Naive thymus-derived CD4-positive, alpha-beta T cell (primary cell): Measurements from ENCODE around the gene METTL16. TPM values are rescaled to one million over a fixed set of nuclear protein-coding genes. Genes with fewer than 3 reads are reported as not detected.
"Not testable (repeated sequence)": the region's sequence is repeated elsewhere in the genome, so short reads cannot be mapped to it uniquely, and the experiment has no call there.

Experiments
- ATAC-seq: fragments of 150-1000 bp; cut with Tn5 transposase; 2 replicates; pipeline ENCODE4 v1.10.0; 2021; ENCODE audit warnings: mild to moderate bottlenecking, moderate library complexity
- CTCF ChIA-PET: fragments of 350-600 bp; sonication (Branson Sonifier 250); formaldehyde crosslinking; loops from one replicate; lab custom pipeline; 2021; ENCODE audit warnings: antibody characterized with exemption; lab: Charles Lee
- POLR2A ChIA-PET: fragments of 350-600 bp; sonication (Branson Sonifier 250); formaldehyde crosslinking; loops from one replicate; lab custom pipeline; 2021; ENCODE audit warnings: antibody characterized with exemption, inconsistent platforms; lab: Charles Lee
- DNase-seq, 9 donors: peaks; one replicate each; pipeline versions ENCODE4 v3.0.0 to v3.0.0-alpha.2; 2020 to 2022; ENCODE audit warnings: mixed read lengths in 1 of 9
- H3K27ac ChIP-seq: one replicate; pipeline ENCODE4 v1.7.0; 2013; ENCODE audit warnings: mild to moderate bottlenecking, low read depth, low read length, moderate library complexity
- H3K27me3 ChIP-seq, 2 donors: one replicate each; pipeline ENCODE4 v1.7.0; 2013; ENCODE audit warnings: low read length in 2 of 2, mild to moderate bottlenecking in 2 of 2, moderate library complexity in 2 of 2; ENCODE audit not compliant: control insufficient read depth in 2 of 2, insufficient read depth in 2 of 2
- H3K36me3 ChIP-seq, 3 experiments: 1 replicate in 2 of 3; 2 replicates in 1 of 3; pipeline ENCODE4 v1.7.0; 2013; ENCODE audit warnings: low read length in 3 of 3, mild to moderate bottlenecking in 3 of 3, moderate library complexity in 1 of 3; ENCODE audit not compliant: insufficient read depth in 3 of 3, control insufficient read depth in 2 of 3
- H3K4me1 ChIP-seq, 2 donors: one replicate each; pipeline ENCODE4 v1.7.0; 2013; ENCODE audit warnings: low read length in 2 of 2, mild to moderate bottlenecking in 2 of 2, moderate library complexity in 1 of 2; ENCODE audit not compliant: control insufficient read depth in 2 of 2, insufficient read depth in 2 of 2
- H3K4me3 ChIP-seq: 2 replicates; pipeline ENCODE4 v1.7.0; 2013; ENCODE audit warnings: mild to moderate bottlenecking, low read length
- H3K9me3 ChIP-seq, 3 experiments: 1 replicate in 2 of 3; 2 replicates in 1 of 3; pipeline ENCODE4 v1.7.0; 2013; ENCODE audit warnings: low read length in 3 of 3; ENCODE audit not compliant: control insufficient read depth in 2 of 3
- H3K27ac Mint-ChIP-seq, 9 donors: one replicate each; pipeline ENCODE4 v1.8.0; 2020 to 2022; ENCODE audit warnings: mixed read lengths in 9 of 9, mild to moderate bottlenecking in 8 of 9, moderate library complexity in 5 of 9, inconsistent platforms in 2 of 9
- H3K27me3 Mint-ChIP-seq, 5 donors: one replicate each; pipeline ENCODE4 v1.8.0; 2021 to 2022; ENCODE audit warnings: mixed read lengths in 5 of 5, mild to moderate bottlenecking in 1 of 5
- H3K36me3 Mint-ChIP-seq, 5 donors: one replicate each; pipeline ENCODE4 v1.8.0; 2020 to 2022; ENCODE audit warnings: mixed read lengths in 5 of 5, mild to moderate bottlenecking in 3 of 5, inconsistent platforms in 1 of 5
- H3K4me1 Mint-ChIP-seq, 7 donors: one replicate each; pipeline ENCODE4 v1.8.0; 2020 to 2022; ENCODE audit warnings: mixed read lengths in 7 of 7, mild to moderate bottlenecking in 3 of 7, inconsistent platforms in 1 of 7
- H3K4me3 Mint-ChIP-seq, 10 donors: one replicate each; pipeline ENCODE4 v1.8.0; 2020 to 2022; ENCODE audit warnings: mild to moderate bottlenecking in 10 of 10, mixed read lengths in 10 of 10, moderate library complexity in 6 of 10, inconsistent platforms in 2 of 10
- H3K9me3 Mint-ChIP-seq, 11 donors: one replicate each; pipeline ENCODE4 v1.8.0; 2020 to 2022; ENCODE audit warnings: mixed read lengths in 11 of 11, mild to moderate bottlenecking in 4 of 11, inconsistent platforms in 1 of 11, moderate library complexity in 1 of 11
- intact Hi-C, 2 donors: fragments of 100-400 bp; cut with micrococcal nuclease; formaldehyde crosslinking; loops; one replicate each; pipeline ENCODE4 v1.15.1; 2023
- polyA plus RNA-seq, 2 donors: library from polyadenylated mRNA; unstranded; fragments of 300-500 nt; fragmentation: Illumina TruSeq; gene quantifications; one replicate each; pipeline ENCODE4 v1.2.3, GENCODE V29; 2021
- total RNA-seq, 6 experiments: library from RNA in 5 of 6; stranded (reverse) in 5 of 6; gene quantifications; 1 replicate in 5 of 6; 2 replicates in 1 of 6; pipeline ENCODE4 v1.2.3 and lab custom pipeline; 2021 to 2026

METTL16 gene
- total and polyA plus RNA-seq, 7 experiments from 2014 or later, result 21.0 to 67.7 (median 37.0) TPM

DNA sequence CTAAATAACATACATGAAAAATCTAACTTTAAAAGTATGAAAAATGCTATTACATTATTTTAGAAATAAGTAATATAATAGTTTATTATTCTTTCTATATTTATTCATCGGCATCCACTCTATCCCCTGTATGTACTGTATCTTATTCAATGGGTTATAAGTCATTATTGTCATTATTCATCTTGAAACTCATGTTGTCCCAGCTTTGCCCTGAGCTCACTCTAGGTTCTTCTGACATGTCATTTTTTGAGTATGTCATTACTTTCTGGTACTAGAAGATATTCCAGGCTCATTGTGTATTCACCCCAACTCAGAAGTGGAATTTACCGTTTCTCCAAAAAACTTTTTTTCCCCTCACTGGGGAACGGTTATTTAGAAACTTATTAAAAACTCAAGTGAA, 57.8 kb downstream of the METTL16 start:
- Mint-ChIP-seq H3K27ac (no peak overlapping the region), H3K27me3 (no peaks in the 10 kb centered on the region), H3K9me3 (no peaks in the 10 kb centered on the region), H3K4me3 (no peak overlapping the region), H3K36me3 (peaks cover 0 to 28% (median 5%) of the 10 kb centered on the region in 5 donors), H3K4me1 (peaks cover 0 to 9% (median 4%) of the 10 kb centered on the region in 7 donors)
- Histone ChIP-seq H3K4me3 (no peak overlapping the region), H3K27me3 (no peaks in the 10 kb centered on the region), H3K9me3 (no peaks in the 10 kb centered on the region), H3K4me1 (no peaks in the 10 kb centered on the region), H3K27ac (no peak overlapping the region), H3K36me3 (peaks cover 0 to 27% (median 5%) of the 10 kb centered on the region in 3 experiments)
- no peak for DNase-seq
- POLR2A ChIA-PET, result no interaction called here
- CTCF ChIA-PET, result interaction anchor here (0.6 kb wide), 1 partner anchor 11 kb away, joined by 5 read pairs; no protein-coding TSS in a partner anchor
- no peak for ATAC-seq
- intact Hi-C loops, result no loop called here

DNA sequence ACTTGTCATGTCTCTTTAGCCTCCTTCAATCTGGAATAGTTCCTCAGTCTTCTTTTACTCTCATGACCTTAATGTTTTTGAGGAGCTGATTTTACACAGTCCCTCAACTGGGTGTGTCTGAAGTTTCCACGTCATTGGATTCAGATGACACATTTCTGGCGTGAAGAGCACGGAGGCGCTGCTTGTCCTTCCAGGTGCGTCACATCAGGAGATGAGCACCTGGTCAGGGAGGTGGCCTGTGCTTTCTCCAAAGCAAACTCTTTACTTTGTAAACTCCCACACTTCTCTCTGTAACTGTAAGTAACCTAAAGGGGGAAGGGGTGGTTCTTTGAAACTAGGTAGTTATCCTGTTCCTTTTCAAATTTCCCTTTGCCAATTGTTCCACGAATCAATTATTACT, 58.4 kb downstream of the METTL16 start:
- Mint-ChIP-seq H3K36me3 (peaks cover 0 to 28% (median 5%) of the 10 kb centered on the region in 5 donors), H3K27me3 (no peaks in the 10 kb centered on the region), H3K4me3 (no peak overlapping the region), H3K9me3 (no peaks in the 10 kb centered on the region), H3K27ac (peak overlapping the region in 3 of 9 donors; percentile 38 to 71 (median 60)), H3K4me1 (peaks cover 0 to 9% (median 4%) of the 10 kb centered on the region in 7 donors)
- Histone ChIP-seq H3K4me3 (no peak overlapping the region), H3K27me3 (no peaks in the 10 kb centered on the region), H3K4me1 (no peaks in the 10 kb centered on the region), H3K9me3 (no peaks in the 10 kb centered on the region), H3K27ac (no peak overlapping the region), H3K36me3 (peaks cover 0 to 22% (median 5%) of the 10 kb centered on the region in 3 experiments)
- DNase-seq (no peak), ATAC-seq (no peak)
- POLR2A ChIA-PET, result no interaction called here
- CTCF ChIA-PET, result interaction anchor here (0.6 kb wide), 1 partner anchor 10 kb away, joined by 5 read pairs; no protein-coding TSS in a partner anchor
- intact Hi-C loops, result no loop called here

DNA sequence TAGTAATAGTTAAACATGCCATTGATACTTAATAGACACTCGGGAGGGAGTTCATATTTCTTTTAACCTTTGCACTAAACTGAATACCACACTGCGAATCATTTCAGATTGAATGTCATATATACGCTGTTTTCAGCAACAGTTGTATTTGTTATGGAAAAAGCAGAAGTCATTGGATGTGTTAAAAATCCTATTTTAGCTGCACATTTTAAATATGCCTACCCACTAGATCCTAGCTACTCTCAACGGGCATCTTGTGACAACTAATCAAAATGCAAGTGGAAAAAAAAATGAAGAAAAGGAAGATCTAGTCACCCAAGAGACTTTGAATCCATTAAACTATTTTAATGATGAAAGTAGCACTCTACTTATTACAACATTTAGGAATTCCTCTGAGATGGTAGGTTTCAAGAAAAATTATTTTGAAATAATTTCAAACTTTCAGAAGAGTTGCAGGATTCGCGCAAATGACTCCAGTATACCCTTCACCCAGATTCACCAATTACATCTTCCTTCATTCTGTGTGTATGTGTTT, 59.4 kb downstream of the METTL16 start:
- CTCF ChIA-PET, result no interaction called here
- Mint-ChIP-seq H3K36me3 (peaks cover 0 to 28% (median 5%) of the 10 kb centered on the region in 5 donors), H3K4me3 (no peak overlapping the region), H3K9me3 (no peaks in the 10 kb centered on the region), H3K27ac (peak overlapping the region in 2 of 9 donors; percentile 10 to 12), H3K4me1 (peaks cover 0 to 9% (median 4%) of the 10 kb centered on the region in 7 donors), H3K27me3 (no peaks in the 10 kb centered on the region)
- intact Hi-C loops, result no loop called here
- no peak for ATAC-seq
- H3K27me3 ChIP-seq, result no peaks in the 10 kb centered on the region
- no peak for DNase-seq
- H3K9me3 ChIP-seq, result no peaks in the 10 kb centered on the region
- POLR2A ChIA-PET, result interaction anchor here (0.6 kb wide), 1 partner anchor 12 kb away, joined by 3 read pairs; no protein-coding TSS in a partner anchor
- peaks cover 0 to 18% (median 5%) of the 10 kb centered on the region in 3 experiments for H3K36me3 ChIP-seq
- H3K27ac ChIP-seq, result no peak overlapping the region
- H3K4me3 ChIP-seq, result no peak overlapping the region
- no peaks in the 10 kb centered on the region for H3K4me1 ChIP-seq

DNA sequence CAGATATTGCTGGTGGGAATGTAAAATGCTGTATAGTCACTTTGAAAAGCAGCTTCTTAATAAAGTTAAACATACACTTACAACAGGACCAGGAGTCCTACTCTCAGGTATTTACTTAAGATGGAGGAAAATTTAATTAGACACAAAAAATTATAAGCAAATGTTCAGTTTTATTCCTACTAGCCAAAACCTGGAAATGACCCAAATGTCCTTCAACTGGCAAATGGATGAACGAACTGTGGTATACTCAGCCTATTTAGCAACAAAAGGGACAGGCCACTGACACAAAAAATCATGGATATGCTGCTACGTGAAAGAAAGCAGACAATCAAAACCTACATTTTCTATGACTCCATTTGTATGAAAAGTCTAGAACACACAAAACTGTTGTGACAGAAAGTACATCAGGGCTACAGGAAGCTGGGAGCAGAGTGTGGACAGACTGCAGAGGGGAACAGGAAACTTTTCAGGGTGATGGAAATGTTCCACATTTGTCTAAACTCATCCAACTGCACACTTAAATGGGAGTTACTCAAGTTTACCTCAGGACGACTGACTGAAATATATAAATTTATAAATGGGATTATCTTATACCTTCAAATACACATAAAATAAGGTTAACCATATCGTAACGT, 61.6 kb downstream of the METTL16 start:
- no peak for DNase-seq
- peaks cover 0 to 4% (median 0%) of the 10 kb centered on the region in 3 experiments for H3K9me3 ChIP-seq
- H3K27ac ChIP-seq, result no peak overlapping the region
- no peaks in the 10 kb centered on the region for H3K4me1 ChIP-seq
- H3K27me3 Mint-ChIP-seq, result no peaks in the 10 kb centered on the region
- POLR2A ChIA-PET, result interaction anchor here (0.6 kb wide), 1 partner anchor 1611 kb away, joined by 3 read pairs; no protein-coding TSS in a partner anchor
- peaks cover 9 to 28% (median 11%) of the 10 kb centered on the region in 5 donors for H3K36me3 Mint-ChIP-seq
- peaks cover 0 to 10% (median under 1%) of the 10 kb centered on the region in 3 experiments for H3K36me3 ChIP-seq
- no peak overlapping the region for H3K4me3 ChIP-seq
- peak overlapping the region in 1 of 9 donors; percentile 11 for H3K27ac Mint-ChIP-seq
- H3K27me3 ChIP-seq, result no peaks in the 10 kb centered on the region
- peaks cover 0 to 9% (median 4%) of the 10 kb centered on the region in 7 donors for H3K4me1 Mint-ChIP-seq
- intact Hi-C loops, result no loop called here
- H3K4me3 Mint-ChIP-seq, result no peak overlapping the region
- peaks cover 0 to 8% (median 0%) of the 10 kb centered on the region in 11 donors for H3K9me3 Mint-ChIP-seq
- CTCF ChIA-PET, result no interaction called here
- ATAC-seq, result no peak

DNA sequence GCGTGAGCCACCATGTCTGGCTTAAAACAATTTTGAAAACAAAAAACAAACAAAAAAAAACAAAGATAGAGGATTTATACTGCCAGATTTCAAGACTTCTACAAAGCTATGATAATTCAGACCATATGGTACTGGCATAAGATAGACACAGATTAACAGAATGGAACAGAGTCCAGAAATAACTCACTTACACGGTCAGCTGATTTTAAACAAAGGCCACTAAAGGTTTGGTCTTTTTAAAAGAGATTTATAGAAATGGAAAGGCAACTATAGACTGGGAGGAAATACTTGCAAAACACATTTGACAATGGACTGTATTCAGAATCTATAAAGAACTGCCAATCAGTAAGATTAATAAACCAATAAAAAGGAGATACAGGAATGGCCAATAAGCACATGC, 62.2 kb downstream of the METTL16 start:
- no peak overlapping the region for H3K4me3 ChIP-seq

DNA sequence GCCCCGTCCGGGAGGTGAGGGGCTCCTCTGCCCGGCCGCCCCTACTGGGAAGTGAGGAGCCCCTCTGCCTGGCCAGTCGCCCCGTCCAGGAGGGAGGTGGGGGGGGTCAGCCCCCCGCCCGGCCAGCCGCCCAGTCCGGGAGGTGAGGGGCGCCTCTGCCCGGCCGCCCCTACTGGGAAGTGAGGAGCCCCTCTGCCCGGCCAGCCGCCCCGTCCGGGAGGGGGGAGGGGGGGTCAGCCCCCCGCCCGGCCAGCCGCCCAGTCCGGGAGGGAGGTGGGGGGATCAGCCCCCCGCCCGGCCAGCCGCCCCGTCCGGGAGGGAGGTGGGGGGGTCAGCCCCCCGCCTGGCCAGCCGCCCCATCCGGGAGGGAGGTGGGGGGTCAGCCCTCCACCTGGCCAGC, 64.2 kb downstream of the METTL16 start:
- H3K27me3 ChIP-seq, POLR2A ChIA-PET, H3K27me3 Mint-ChIP-seq, DNase-seq, CTCF ChIA-PET, H3K4me3 ChIP-seq, H3K36me3 ChIP-seq, H3K27ac Mint-ChIP-seq, H3K9me3 Mint-ChIP-seq, intact Hi-C loops, ATAC-seq, H3K27ac ChIP-seq, H3K4me1 Mint-ChIP-seq, H3K4me1 ChIP-seq, H3K4me3 Mint-ChIP-seq, H3K9me3 ChIP-seq: not testable (repeated sequence)
- H3K36me3 Mint-ChIP-seq, result peaks cover 4 to 17% (median 15%) of the 10 kb centered on the region in 5 donors

More for the DNA sequence above, 62.2 kb downstream of the METTL16 start:
- Histone ChIP-seq H3K27ac (no peak overlapping the region), H3K4me1 (no peaks in the 10 kb centered on the region), H3K27me3 (no peaks in the 10 kb centered on the region), H3K9me3 (peaks cover 0 to 4% (median 0%) of the 10 kb centered on the region in 3 experiments), H3K36me3 (peaks cover 0 to 10% (median 0%) of the 10 kb centered on the region in 3 experiments)
- Mint-ChIP-seq H3K4me1 (peaks cover 0 to 9% (median 4%) of the 10 kb centered on the region in 7 donors), H3K27me3 (no peaks in the 10 kb centered on the region), H3K4me3 (no peak overlapping the region), H3K27ac (peak overlapping the region in 1 of 9 donors; percentile 11), H3K36me3 (peaks cover 9 to 28% (median 11%) of the 10 kb centered on the region in 5 donors), H3K9me3 (peaks cover 0 to 8% (median 0%) of the 10 kb centered on the region in 11 donors)
- intact Hi-C loops, result no loop called here
- ChIA-PET CTCF (no interaction called here), POLR2A (interaction anchor here (0.6 kb wide), 2 partner anchors 117 to 1610 kb away, joined by 3 read pairs; no protein-coding TSS in a partner anchor)
- ATAC-seq, result no peak
- DNase-seq, result no peak
